LHCN-M2 (cell line): ENCODE measurements around the gene STX12. TPM values are rescaled to one million over a fixed set of nuclear protein-coding genes. Genes with fewer than 3 reads are reported as not detected.
"Not testable (repeated sequence)": the region's sequence is repeated elsewhere in the genome, so short reads cannot be mapped to it uniquely, and the experiment has no call there.

Source experiments
- DNase-seq: peaks from one replicate; pipeline ENCODE4 v3.0.0-alpha.2; 2012; ENCODE audit warnings: low read depth
- total RNA-seq: library from RNA; depleted of rRNA; stranded (reverse); fragments of >200 nt; gene quantifications from 2 replicates; pipeline ENCODE4 v1.2.3, GENCODE V29; 2014; rRNA removed

The STX12 gene
- total RNA-seq, 1 experiment from 2014 or later, result 41.4 TPM

DNA sequence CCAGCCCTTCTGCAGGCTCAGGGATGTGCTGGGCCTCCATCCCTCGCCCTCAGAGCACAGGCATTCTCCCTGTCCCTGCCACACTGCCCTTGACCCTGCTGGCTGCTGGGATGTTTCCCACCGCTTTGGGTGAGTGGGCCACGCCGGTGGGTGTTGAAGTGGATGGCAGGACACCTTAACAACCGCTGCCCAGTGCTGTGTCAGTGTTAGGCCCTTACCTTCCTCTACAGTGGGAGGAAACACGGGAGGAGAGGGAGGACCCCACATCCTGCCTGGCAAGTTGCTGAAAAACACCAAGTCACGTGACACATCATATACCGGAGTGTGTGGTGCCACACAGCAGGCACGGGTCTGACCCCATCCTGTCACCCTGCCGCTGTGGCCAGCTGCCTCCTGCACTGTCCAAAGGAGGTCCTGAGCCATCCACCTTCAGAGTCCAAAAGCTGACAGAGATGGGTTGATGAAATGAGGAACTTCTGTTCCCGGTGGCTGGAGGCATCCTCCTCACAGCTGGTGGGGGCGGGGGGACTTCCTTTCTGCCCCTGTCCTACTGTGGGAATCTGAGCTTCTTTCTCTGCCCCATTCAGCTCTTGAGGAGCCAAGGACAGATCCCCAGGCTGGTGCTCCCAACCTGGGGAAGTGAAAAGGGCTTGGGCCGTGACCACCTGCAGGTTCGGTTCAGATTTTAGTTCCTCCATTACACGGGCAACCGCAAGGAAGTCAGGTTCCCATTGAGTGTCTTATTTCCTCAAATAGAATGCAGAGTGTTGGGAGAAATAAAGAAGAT lies 96.1 kb downstream of the STX12 start:
- DNase-seq, result no peak

DNA sequence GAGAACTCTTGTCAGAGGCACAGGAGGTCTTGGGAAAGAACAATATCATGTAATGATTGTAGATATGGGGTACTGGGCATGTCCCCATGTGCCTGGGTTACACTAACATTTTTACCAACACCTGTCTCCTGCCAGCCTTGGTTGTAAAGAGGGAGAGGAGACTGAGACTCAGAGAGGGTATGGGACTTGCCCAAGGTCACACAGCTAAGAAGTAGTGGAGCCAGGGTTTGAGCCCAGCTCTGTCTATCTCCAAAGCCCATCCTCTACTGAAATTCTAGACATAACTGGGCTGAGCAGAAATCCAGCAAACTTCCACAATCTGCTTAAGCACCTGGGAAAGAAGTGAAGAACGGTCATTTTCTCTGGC lies 96.7 kb downstream of the STX12 start:
- DNase-seq, result no peak

DNA sequence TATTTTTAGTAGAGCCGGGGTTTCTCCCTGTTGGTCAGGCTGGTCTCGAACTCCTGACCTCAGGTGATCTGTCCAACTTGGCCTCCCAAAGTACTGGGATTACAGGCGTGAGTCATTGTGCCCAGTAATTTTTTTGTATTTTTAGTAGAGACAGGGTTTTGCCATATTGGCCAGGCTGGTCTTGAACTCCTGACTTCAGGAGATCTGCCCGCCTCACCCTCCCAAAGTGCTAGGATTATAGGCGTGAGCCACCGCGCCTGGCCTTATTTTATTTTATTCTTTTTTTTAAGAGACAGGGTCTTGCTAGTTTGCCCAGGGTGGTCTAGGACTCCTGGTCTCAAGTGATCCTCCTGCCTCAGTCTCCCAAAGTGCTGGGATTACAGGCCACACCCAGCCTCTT lies 98.1 kb downstream of the STX12 start:
- not testable (repeated sequence) for DNase-seq

DNA sequence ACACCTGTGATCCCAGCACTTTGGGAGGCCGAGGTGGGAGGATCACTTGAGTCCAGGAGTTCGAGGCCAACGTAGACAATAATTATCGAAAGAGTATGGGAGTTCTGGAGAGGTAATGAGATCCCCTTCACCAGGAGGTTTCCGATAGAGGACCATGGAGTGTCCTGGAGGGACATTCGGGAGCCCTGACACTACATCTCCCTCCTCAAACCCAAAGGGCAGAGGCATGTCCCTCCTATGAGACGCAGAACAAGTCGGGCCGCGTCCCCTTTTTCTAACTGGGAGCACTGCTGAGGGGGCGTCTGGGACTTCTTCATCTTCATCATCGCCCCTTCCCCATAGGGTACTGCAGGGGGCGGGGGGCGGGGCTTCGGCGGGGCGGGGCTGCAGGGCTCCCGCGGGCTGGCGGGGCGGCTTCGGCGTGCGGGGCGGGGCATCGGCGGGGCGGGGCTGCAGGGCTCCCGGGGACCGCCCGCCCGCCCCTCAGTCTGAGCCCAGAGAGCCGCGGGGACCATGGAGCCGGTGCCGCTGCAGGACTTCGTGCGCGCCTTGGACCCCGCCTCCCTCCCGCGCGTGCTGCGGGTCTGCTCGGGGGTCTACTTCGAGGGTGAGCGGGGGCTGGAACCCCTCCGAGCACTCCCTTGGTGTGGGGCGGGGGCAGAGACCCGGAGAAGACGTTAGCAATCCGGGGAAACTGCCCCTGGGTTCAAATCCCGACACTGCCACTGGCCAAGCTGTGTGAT lies 99.2 kb downstream of the STX12 start, which contains the start of gene THEMIS2:
Gene THEMIS2 (plus strand): TSS at position 486 of the 743 bp plus-strand sequence. CDS start 28 bp downstream, at position 514.
- DNase-seq, result no peak

DNA sequence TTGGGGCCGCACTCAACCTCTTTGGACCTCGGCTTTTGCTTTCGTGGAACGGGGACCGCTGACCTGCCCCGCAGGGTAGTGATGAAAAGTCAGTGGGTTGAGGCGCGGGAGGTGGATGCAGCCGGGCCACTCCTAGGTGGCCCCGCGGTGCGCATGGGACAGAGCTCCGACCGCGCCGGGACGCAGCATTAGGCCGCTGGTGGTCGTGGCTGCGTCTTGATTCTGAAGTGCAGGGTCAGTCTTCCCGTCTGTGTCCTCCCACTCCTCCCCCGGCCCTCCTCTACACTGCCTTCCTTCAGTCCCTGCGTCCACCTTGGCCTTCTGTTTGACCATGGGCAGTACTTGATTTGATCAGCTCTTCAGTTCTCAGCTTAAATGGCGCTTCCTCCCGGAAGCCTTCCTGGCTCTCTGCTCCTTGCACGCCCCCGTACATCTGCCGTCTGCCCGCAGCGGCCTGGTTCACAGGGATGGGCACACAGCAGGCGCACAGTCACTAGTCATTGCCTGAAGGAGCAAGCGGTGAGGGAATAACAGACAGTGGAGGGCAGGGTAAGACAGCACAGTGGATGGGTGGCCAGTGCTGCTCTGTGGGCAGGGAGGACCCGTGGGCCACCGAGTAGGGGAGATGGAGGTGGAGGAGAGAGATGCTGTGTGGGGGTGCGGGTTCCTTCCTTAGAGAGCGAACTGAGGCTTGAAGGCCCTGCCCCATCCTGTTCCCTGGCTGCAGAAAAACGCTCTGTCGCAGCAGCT lies 100.0 kb downstream of the STX12 start:
- peak; percentile 49 for DNase-seq

DNA sequence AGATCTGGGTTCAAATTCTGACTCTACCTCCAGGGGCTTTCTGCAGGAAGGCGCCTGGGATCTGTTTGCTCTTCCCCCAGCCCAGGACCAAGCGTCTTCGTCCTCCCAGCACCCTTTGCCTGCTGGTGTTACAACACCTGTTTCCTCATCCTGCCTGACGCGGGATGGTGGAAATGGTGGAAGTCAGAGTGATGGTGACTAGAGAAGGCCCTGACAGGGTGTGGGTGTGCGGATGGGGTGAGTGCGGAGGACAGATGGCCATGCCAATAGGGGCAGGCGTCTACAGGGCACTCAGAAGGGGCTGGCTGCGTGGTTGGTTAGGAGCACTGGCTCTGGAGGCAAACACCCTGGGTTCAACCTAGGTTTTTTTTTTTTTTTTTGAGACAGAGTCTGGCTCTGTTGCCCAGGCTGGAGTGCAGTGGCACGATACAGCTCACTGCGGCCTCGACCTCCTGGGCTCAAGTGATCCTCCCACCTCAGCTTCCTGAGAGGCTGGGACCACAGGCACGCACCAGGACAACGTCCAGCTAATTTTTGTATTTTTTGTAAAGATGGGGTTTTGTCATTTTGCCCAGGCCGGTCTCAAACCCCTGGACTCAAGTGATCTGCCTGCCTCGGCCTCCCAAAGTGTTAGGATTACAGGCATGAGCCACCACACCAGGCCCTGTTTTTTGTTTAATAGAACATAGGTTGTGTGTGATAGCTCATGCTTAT lies 100.8 kb downstream of the STX12 start:
- no peak for DNase-seq

Other genes with a start within 250 kb of the STX12 start
- gene AHDC1, start 169.1 kb upstream of the STX12 start, total RNA-seq, result 33.5 and 40.4 TPM in 2 replicates
- gene FGR, start 138.0 kb upstream of the STX12 start, total RNA-seq, result not detected in 2 replicates
- 120 and 231 TPM in 2 replicates for gene IFI6, start 101.0 kb upstream of the STX12 start, total RNA-seq
- 11.5 and 15.1 TPM in 2 replicates for gene FAM76A, start 47.3 kb upstream of the STX12 start, total RNA-seq
- gene PPP1R8, start 57.6 kb downstream of the STX12 start, total RNA-seq, result 50.3 and 57.8 TPM in 2 replicates
- gene THEMIS2, start 99.3 kb downstream of the STX12 start, total RNA-seq, result 11.8 and 12.7 TPM in 2 replicates
- gene RPA2, start 141.4 kb downstream of the STX12 start, total RNA-seq, result 72.9 and 79.7 TPM in 2 replicates
- not detected in 2 replicates for gene SMPDL3B, start 161.8 kb downstream of the STX12 start, total RNA-seq
- gene XKR8, start 186.8 kb downstream of the STX12 start, total RNA-seq, result 6.1 and 6.5 TPM in 2 replicates